Measurements from ENCODE around the gene UBR7.

- TF ChIP-seq CTCF (IDR thresholded peaks at IDR 0.05; ENCODE audit: low read length) = no peak
- no peak for TF ChIP-seq EZH2 (optimal IDR thresholded peaks at IDR 0.05; ENCODE audit: low read depth, low read length)
- TF ChIP-seq EZH2phosphoT487 (IDR thresholded peaks at IDR 0.05; ENCODE audit: low read length) = no peak
Observed at GRCh38 chr14:93231129-93231979, 24.3 kb downstream of the UBR7 start.

All from MM.1S (cell line).